ENCODE data around the gene CALN1. TPM values are rescaled to one million over a fixed set of nuclear protein-coding genes. Genes with fewer than 3 reads are reported as not detected.

The CALN1 gene
- total and polyA plus RNA-seq, 4 donors: 0.14 to 0.84 (median 0.24) TPM

DNA sequence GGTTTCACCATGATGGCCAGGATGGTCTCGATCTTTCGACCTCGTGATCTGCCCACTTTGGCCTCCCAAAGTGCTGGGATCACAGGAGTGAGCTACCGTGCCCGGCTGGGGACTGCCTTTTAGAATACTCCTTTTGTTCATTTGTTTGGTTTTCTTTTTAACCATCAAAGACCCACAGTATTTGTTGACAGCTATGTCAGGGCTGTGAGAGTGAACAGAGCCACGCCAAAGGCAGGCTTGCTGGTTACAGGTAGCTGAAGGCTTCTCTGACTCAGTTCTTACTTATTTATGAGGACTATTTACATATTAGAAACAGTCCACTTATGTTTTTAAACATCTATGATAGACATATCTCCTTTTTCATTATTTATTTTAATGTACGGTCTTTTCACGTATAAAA, 544.5 kb downstream of the CALN1 start:
- no peaks in the 10 kb centered on the region for H3K9me3 ChIP-seq (ENCODE audit: control insufficient read depth in 4 of 4, low read length in 3 of 4)
- DNase-seq (ENCODE audit: low spot score): no peak
- no peak overlapping the region for H3K4me3 ChIP-seq (ENCODE audit: low read depth in 1 of 3, low read length in 3 of 3)
- TF ChIP-seq, protein P1, sequence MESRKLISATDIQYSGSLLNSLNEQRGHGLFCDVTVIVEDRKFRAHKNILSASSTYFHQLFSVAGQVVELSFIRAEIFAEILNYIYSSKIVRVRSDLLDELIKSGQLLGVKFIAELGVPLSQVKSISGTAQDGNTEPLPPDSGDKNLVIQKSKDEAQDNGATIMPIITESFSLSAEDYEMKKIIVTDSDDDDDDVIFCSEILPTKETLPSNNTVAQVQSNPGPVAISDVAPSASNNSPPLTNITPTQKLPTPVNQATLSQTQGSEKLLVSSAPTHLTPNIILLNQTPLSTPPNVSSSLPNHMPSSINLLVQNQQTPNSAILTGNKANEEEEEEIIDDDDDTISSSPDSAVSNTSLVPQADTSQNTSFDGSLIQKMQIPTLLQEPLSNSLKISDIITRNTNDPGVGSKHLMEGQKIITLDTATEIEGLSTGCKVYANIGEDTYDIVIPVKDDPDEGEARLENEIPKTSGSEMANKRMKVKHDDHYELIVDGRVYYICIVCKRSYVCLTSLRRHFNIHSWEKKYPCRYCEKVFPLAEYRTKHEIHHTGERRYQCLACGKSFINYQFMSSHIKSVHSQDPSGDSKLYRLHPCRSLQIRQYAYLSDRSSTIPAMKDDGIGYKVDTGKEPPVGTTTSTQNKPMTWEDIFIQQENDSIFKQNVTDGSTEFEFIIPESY (IDR thresholded peaks at IDR 0.05): no peak
- TF ChIP-seq NR2F2 (IDR thresholded peaks at IDR 0.05) (no peak), TAF1 (conservative IDR thresholded peaks at IDR 0.05) (no peak), RAD21 (IDR thresholded peaks at IDR 0.05) (no peak), GABPA (IDR thresholded peaks at IDR 0.05 in 1 of 2, conservative IDR thresholded peaks at IDR 0.05 in 1 of 2) (no peak), SP1 (IDR thresholded peaks at IDR 0.05) (no peak), YY1 (IDR thresholded peaks at IDR 0.05) (no peak), EGR1 (IDR thresholded peaks at IDR 0.05; ENCODE audit: low read depth in 2 of 2) (no peak)
- TF ChIP-seq, protein P2, sequence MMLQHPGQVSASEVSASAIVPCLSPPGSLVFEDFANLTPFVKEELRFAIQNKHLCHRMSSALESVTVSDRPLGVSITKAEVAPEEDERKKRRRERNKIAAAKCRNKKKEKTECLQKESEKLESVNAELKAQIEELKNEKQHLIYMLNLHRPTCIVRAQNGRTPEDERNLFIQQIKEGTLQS (IDR thresholded peaks at IDR 0.05): no peak
- TF ChIP-seq, protein P3, sequence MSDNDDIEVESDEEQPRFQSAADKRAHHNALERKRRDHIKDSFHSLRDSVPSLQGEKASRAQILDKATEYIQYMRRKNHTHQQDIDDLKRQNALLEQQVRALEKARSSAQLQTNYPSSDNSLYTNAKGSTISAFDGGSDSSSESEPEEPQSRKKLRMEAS (IDR thresholded peaks at IDR 0.05): no peak
- TF ChIP-seq, protein P4, sequence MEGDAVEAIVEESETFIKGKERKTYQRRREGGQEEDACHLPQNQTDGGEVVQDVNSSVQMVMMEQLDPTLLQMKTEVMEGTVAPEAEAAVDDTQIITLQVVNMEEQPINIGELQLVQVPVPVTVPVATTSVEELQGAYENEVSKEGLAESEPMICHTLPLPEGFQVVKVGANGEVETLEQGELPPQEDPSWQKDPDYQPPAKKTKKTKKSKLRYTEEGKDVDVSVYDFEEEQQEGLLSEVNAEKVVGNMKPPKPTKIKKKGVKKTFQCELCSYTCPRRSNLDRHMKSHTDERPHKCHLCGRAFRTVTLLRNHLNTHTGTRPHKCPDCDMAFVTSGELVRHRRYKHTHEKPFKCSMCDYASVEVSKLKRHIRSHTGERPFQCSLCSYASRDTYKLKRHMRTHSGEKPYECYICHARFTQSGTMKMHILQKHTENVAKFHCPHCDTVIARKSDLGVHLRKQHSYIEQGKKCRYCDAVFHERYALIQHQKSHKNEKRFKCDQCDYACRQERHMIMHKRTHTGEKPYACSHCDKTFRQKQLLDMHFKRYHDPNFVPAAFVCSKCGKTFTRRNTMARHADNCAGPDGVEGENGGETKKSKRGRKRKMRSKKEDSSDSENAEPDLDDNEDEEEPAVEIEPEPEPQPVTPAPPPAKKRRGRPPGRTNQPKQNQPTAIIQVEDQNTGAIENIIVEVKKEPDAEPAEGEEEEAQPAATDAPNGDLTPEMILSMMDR (IDR thresholded peaks at IDR 0.05; ENCODE audit: low read depth, low read length, missing input control): no peak
- TF ChIP-seq, protein P5, sequence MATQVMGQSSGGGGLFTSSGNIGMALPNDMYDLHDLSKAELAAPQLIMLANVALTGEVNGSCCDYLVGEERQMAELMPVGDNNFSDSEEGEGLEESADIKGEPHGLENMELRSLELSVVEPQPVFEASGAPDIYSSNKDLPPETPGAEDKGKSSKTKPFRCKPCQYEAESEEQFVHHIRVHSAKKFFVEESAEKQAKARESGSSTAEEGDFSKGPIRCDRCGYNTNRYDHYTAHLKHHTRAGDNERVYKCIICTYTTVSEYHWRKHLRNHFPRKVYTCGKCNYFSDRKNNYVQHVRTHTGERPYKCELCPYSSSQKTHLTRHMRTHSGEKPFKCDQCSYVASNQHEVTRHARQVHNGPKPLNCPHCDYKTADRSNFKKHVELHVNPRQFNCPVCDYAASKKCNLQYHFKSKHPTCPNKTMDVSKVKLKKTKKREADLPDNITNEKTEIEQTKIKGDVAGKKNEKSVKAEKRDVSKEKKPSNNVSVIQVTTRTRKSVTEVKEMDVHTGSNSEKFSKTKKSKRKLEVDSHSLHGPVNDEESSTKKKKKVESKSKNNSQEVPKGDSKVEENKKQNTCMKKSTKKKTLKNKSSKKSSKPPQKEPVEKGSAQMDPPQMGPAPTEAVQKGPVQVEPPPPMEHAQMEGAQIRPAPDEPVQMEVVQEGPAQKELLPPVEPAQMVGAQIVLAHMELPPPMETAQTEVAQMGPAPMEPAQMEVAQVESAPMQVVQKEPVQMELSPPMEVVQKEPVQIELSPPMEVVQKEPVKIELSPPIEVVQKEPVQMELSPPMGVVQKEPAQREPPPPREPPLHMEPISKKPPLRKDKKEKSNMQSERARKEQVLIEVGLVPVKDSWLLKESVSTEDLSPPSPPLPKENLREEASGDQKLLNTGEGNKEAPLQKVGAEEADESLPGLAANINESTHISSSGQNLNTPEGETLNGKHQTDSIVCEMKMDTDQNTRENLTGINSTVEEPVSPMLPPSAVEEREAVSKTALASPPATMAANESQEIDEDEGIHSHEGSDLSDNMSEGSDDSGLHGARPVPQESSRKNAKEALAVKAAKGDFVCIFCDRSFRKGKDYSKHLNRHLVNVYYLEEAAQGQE (IDR thresholded peaks at IDR 0.05): no peak
- no peak overlapping the region for H3K9ac ChIP-seq (ENCODE audit: low read depth in 1 of 2, low read length in 2 of 2)
- H3K27ac ChIP-seq (ENCODE audit: low read depth in 1 of 2, low read length in 2 of 2): no peak overlapping the region
- H3K4me1 ChIP-seq (ENCODE audit: control insufficient read depth in 4 of 4, insufficient read depth in 4 of 4, low read length in 3 of 4): no peaks in the 10 kb centered on the region
- H3K36me3 ChIP-seq (ENCODE audit: control insufficient read depth in 4 of 4, insufficient read depth in 3 of 4, low read depth in 1 of 4, low read length in 3 of 4): no peaks in the 10 kb centered on the region
- WGBS: 80% methylated on average over 8 of the region's 8 CpGs
- peaks cover 0 to 4% (median 0%) of the 10 kb centered on the region in 4 donors for H3K27me3 ChIP-seq (ENCODE audit: control insufficient read depth in 4 of 4, insufficient read depth in 4 of 4, low read length in 3 of 4)

DNA sequence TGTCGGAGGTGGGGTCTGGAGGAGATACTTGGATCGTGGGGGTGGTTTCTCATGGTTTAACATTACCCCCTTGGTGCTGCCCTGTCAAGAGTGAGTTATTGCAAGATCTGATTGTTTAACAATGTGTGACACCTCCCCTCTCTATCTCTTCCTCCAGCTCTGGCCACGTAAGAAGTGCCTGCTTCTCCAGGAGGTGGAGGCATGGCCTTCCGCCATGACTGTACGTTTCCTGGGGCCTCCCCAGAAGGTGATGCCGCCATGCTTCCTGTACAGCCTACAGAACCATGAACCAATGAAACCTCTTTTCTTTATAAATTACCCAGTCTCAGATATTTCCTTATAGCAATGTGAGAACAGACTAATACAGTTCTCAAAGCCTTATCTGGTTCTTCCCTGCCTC, 547.0 kb downstream of the CALN1 start:
- Histone ChIP-seq H3K27me3 (ENCODE audit: control insufficient read depth in 4 of 4, insufficient read depth in 4 of 4, low read length in 3 of 4) (peaks cover 0 to 6% (median 0%) of the 10 kb centered on the region in 4 donors), H3K4me1 (ENCODE audit: control insufficient read depth in 4 of 4, insufficient read depth in 4 of 4, low read length in 3 of 4) (no peaks in the 10 kb centered on the region), H3K9me3 (ENCODE audit: control insufficient read depth in 4 of 4, low read length in 3 of 4) (no peaks in the 10 kb centered on the region), H3K27ac (ENCODE audit: low read depth in 1 of 2, low read length in 2 of 2) (no peak overlapping the region), H3K36me3 (ENCODE audit: control insufficient read depth in 4 of 4, insufficient read depth in 3 of 4, low read depth in 1 of 4, low read length in 3 of 4) (no peaks in the 10 kb centered on the region), H3K4me3 (ENCODE audit: low read depth in 1 of 3, low read length in 3 of 3) (no peak overlapping the region), H3K9ac (ENCODE audit: low read depth in 1 of 2, low read length in 2 of 2) (no peak overlapping the region)
- WGBS: 61% methylated on average over 6 of the region's 6 CpGs
- TF ChIP-seq FOXA2 (IDR thresholded peaks at IDR 0.05) (no peak), RAD21 (IDR thresholded peaks at IDR 0.05) (no peak), TAF1 (conservative IDR thresholded peaks at IDR 0.05) (no peak), YY1 (IDR thresholded peaks at IDR 0.05) (no peak), GABPA (IDR thresholded peaks at IDR 0.05 in 1 of 2, conservative IDR thresholded peaks at IDR 0.05 in 1 of 2) (no peak), FOXA1 (IDR thresholded peaks at IDR 0.05) (no peak), HNF4G (IDR thresholded peaks at IDR 0.05) (no peak), JUND (IDR thresholded peaks at IDR 0.05) (no peak), HNF4A (conservative IDR thresholded peaks at IDR 0.05) (no peak)
- TF ChIP-seq, protein P4 (IDR thresholded peaks at IDR 0.05; ENCODE audit: low read depth, low read length, missing input control): no peak
- TF ChIP-seq, protein P2 (IDR thresholded peaks at IDR 0.05): no peak
- TF ChIP-seq, protein P3 (IDR thresholded peaks at IDR 0.05): no peak
- TF ChIP-seq, protein P5 (IDR thresholded peaks at IDR 0.05): no peak
- DNase-seq (ENCODE audit: low spot score): no peak

Data from liver (tissue), 9 donors.